ENCODE results near the gene SPPL3.

DNA sequence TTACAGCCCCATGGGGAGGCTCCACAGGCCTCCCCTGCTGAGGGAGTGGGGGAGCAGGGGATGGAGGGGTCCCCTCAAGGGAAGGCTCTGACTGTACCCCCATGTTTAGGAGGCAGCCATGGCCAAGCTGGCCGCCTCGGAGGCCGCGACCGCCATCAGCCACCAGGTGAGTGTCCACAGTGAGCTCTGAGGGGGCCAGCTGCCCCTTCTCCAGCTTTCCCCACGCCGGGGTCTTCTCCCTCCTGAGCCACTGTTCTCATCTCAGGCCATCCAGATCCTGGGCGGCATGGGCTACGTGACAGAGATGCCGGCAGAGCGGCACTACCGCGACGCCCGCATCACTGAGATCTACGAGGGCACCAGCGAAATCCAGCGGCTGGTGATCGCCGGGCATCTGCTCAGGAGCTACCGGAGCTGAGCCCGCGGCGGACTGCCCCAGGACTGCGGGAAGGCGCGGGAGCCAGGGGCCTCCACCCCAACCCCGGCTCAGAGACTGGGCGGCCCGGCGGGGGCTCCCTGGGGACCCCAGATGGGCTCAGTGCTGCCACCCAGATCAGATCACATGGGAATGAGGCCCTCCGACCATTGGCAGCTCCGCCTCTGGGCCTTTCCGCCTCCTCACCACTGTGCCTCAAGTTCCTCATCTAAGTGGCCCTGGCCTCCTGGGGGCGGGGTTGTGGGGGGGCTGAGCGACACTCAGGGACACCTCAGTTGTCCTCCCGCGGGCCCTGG is 165.0 kb downstream of the SPPL3 start:
- TF ChIP-seq BACH2 (CRISPR knock-in tag; IDR thresholded peaks at IDR 0.05; ENCODE audit: borderline replicate concordance) (no peak), GLIS3 (CRISPR knock-in tag; IDR thresholded peaks at IDR 0.05) (no peak), ISL1 (CRISPR knock-in tag; IDR thresholded peaks at IDR 0.05) (no peak)

Measured in SK-N-SH treated with all-trans-retinoic acid at 6 μM for 48 hours (cell line).